Non-pigmented ciliary epithelial cell (primary cell): Measurements from ENCODE around the gene GPRIN2.
A peak's percentile ranks its signal among the peaks of the same experiment; 100 is the strongest.
"Not testable (repeated sequence)": the region's sequence is repeated elsewhere in the genome, so short reads cannot be mapped to it uniquely, and the experiment has no call there.

Source experiments
- DNase-seq: peaks from one replicate; pipeline ENCODE4 v3.0.0-alpha.2; 2010; ENCODE audit warnings: low read depth

The GPRIN2 gene

GRCh38 chr10:46537309-46537708 lies 19.1 kb downstream of the GPRIN2 start:
- no peak for DNase-seq

- DNase-seq: no peak
Observed at GRCh38 chr10:46536781-46537180, 19.7 kb downstream of the GPRIN2 start.

DNA sequence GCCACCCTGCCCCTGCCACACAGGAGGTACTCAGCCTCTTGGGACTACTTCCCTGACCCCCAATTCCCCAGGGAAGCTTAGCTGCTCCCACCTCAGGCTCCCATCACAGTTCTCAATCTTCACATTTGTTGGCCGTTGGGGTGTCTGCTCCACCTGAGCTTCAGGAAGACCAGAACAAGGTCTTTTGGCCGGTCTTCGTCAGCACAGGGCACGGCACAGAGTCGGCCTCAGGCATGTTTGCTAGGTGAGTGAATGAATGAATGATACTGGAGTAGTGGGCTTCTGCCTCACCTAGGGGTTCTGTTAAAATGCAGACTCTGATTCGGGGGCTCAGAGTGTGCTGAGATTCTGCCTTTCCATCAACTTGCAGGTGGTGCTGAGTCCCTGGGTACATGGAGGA lies 20.3 kb downstream of the GPRIN2 start:
- no peak for DNase-seq

- DNase-seq: no peak
Observed at GRCh38 chr10:46534828-46535524, 21.5 kb downstream of the GPRIN2 start.

GRCh38 chr10:46532256-46532655 lies 24.2 kb downstream of the GPRIN2 start:
- DNase-seq: not testable (repeated sequence)

- DNase-seq: no peak
Observed at GRCh38 chr10:46530249-46531186, 25.9 kb downstream of the GPRIN2 start.

GRCh38 chr10:46529742-46530141 lies 26.7 kb downstream of the GPRIN2 start:
- not testable (repeated sequence) for DNase-seq

GRCh38 chr10:46528675-46529615 lies 27.5 kb downstream of the GPRIN2 start:
- DNase-seq: no peak

DNA sequence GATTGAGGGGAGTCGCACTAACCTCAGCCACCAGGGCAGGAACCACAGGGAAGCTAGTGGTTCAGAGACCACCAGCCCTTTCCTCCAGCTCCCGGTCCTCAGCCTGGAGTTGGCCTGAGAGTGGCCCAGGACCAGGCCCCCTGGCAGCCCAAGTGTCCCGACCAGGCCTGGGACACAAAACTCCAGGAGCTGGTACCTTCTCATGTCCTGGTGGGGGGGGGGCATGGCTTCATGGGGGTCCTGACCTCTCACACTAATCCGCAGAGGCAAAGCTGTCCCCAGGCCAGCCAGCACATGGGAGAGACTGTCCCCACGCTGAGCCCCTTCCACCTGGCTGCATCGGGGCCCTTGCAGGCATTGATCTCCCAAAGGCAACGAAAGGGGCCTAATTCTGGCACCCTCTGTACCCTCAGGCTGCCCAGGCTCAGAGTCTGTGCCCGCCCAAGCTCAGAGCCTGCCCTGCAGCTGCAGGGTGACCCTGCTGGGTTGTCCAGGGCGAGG lies 28.2 kb downstream of the GPRIN2 start:
- no peak for DNase-seq

- DNase-seq: no peak
Observed at GRCh38 chr10:46527241-46527811, 29.1 kb downstream of the GPRIN2 start.

- DNase-seq: no peak
Observed at GRCh38 chr10:46526682-46527038, 29.8 kb downstream of the GPRIN2 start.

DNA sequence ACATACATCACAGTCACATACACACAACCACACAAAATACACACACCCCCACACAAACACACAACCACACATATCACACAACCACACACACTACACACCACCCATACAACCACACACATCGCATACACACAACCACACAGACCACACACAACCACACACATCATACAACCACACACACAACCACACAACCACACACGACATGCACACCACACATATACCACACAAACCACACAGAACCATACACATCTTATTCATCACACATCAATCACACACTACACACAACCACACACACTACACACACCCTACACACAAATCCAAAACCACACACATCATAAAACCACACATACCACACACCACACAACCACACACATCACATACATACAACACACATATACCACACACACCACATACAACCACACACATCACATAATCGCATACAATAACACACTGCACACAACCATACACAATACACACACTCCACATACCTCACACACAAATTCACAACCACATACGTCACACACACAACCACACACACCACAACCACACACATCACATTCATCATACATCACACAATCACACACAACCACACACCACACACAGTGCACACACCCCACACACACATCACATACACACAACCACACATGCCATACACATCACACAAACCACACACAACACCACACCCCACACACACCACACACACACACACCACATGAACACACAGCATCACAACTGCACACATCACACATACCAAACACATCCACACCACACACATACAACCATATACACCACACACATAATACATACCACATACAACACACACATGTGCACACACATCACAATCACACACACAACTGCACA lies 30.4 kb downstream of the GPRIN2 start:
- DNase-seq: no peak

- peak; percentile 65 for DNase-seq
Observed at GRCh38 chr10:46525177-46525823, 31.2 kb downstream of the GPRIN2 start.

DNA sequence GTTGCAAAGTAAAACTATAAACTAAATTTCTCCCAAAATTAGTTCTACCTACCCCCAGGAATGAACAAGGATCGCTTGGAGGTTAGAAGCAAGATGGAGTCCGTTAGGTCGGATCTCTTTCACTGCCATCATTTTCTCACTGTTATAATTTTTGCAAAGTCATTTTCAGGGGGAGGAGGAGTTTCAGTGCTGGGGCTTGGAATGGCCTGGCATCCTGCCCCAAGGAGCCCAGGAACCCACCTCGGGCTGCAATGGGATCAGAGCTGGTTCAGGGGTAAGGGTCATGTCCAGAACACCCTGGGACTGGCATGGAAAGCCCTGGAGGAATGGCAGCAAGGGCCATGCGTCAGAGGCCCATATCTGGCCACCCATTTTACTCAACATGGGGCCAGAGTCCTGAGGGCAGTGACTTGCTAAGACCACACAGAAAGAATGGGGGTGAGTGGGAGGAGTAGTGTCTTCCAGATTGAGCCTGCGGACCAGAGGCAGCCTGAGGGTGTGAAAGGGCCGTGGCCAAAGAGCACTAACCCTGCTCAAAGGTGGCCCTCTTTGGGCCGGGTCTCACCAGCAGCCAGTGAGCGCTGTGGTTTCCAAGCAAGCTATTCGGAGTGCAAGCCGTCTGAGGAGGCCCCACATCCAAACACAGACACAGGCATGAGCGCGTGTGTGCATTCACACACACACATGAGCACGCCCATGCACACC lies 31.8 kb downstream of the GPRIN2 start:
- no peak for DNase-seq

- peak; percentile 83 for DNase-seq
Observed at GRCh38 chr10:46523962-46524471, 32.4 kb downstream of the GPRIN2 start.

DNA sequence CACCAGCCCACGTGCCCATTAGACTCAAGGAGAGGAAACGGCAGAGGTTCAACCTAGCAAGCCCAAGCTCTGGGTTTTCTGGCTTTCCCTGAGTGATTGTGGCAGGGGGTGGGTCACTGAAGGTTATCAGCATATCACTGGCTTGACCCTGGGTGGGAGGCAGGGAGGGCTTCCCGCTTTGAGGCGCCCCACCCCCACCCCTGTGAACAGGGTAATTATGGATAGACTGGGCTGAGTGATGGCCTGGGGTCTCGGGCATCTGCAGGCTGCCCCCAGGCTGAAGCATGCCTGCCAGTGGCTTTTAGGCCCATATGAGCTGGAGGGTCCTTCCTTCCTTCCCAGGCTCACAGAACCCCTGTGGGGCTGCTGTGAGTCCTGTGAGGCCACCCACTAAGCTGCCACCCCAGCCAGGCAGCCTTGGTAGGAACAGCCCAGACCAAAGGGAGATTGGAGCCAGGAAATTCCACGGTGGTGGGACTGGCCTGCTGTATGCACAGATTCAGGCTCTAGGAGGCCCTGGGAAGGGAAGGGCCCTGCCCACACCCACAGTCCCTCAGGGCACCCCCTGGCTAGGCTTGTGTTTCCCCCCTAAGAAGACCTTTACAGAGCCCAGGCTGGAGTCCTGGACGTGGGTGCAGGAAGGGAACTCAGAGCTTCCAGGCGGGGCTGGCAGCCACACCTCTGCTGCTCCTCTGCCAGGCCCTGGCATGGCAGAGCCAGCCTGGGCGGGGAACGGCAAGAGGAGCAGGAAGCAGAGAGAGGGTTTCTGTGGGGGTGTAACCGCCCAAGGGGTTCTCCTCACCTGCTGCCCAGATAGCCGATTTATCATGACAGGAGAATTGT lies 33.1 kb downstream of the GPRIN2 start:
- no peak for DNase-seq

GRCh38 chr10:46522295-46523118 lies 34.0 kb downstream of the GPRIN2 start:
- DNase-seq: no peak
